OCI-LY1 (cell line): ENCODE results near the gene VWC2.

Experiments
- H2AFZ ChIP-seq: fragments of 200-600 bp; sonication (generic), shearing (Covaris generic); 2 replicates; pipeline ENCODE4 v1.6.0; 2014; ENCODE audit warnings: antibody characterized with exemption, mild to moderate bottlenecking, low read length
- H3F3A ChIP-seq: fragments of 200-600 bp; sonication (generic), shearing (Covaris generic); 2 replicates; pipeline ENCODE4 v1.6.0; 2014; ENCODE audit warnings: mild to moderate bottlenecking, antibody characterized with exemption, low read length, moderate library complexity; ENCODE audit not compliant: insufficient read depth
- H3K27ac ChIP-seq: fragments of 200-600 bp; sonication (generic); 2 replicates; pipeline ENCODE4 v1.5.1; 2014; ENCODE audit warnings: low read length, mixed run types, mild to moderate bottlenecking, low read depth; ENCODE audit not compliant: poor library complexity, severe bottlenecking
- H3K27me3 ChIP-seq: fragments of 200-600 bp; sonication (generic); 2 replicates; pipeline ENCODE4 v1.6.0; 2014; ENCODE audit warnings: antibody characterized with exemption, mild to moderate bottlenecking, low read length, moderate library complexity; ENCODE audit not compliant: insufficient read depth
- H3K36me3 ChIP-seq: fragments of 200-600 bp; sonication (generic); 2 replicates; pipeline ENCODE4 v1.6.1; 2014; ENCODE audit warnings: mild to moderate bottlenecking, antibody characterized with exemption, low read length, moderate library complexity, mixed read lengths; ENCODE audit not compliant: insufficient read depth
- H3K4me1 ChIP-seq: fragments of 200-600 bp; sonication (generic); 2 replicates; pipeline ENCODE4 v1.5.1; 2014; ENCODE audit warnings: mild to moderate bottlenecking, low read length, moderate library complexity; ENCODE audit not compliant: insufficient read depth, severe bottlenecking
- H3K4me2 ChIP-seq: fragments of 200-600 bp; sonication (generic), shearing (Covaris generic); 2 replicates; pipeline ENCODE4 v1.6.1; 2014; ENCODE audit warnings: low read length
- H3K4me3 ChIP-seq: fragments of 200-600 bp; sonication (generic); 2 replicates; pipeline ENCODE4 v1.5.1; 2014; ENCODE audit warnings: low read length, low read depth, mild to moderate bottlenecking, mixed read lengths; ENCODE audit not compliant: poor library complexity, severe bottlenecking
- H3K79me2 ChIP-seq: fragments of 200-600 bp; shearing (Covaris generic); 2 replicates; pipeline ENCODE4 v1.6.1; 2016; ENCODE audit warnings: mixed run types, low read length, mixed read lengths; ENCODE audit not compliant: insufficient read depth
- H3K9ac ChIP-seq: fragments of 200-600 bp; sonication (generic), shearing (Covaris generic); 2 replicates; pipeline ENCODE4 v1.6.1; 2014; ENCODE audit warnings: mild to moderate bottlenecking, low read length, mixed read lengths
- H3K9me2 ChIP-seq: fragments of 200-600 bp; sonication (generic), shearing (Covaris generic); 2 replicates; pipeline ENCODE4 v1.6.1; 2014; ENCODE audit warnings: low read depth, mild to moderate bottlenecking, low read length, mixed read lengths
- H3K9me3 ChIP-seq: fragments of 200-600 bp; shearing (Covaris generic); 2 replicates; pipeline ENCODE4 v1.6.1; 2014; ENCODE audit warnings: low read length, mixed read lengths
- H4K20me1 ChIP-seq: fragments of 200-600 bp; sonication (generic), shearing (Covaris generic); 2 replicates; pipeline ENCODE4 v1.6.0; 2016; ENCODE audit warnings: mild to moderate bottlenecking, low read length; ENCODE audit not compliant: insufficient read depth
- CTCF ChIP-seq: fragments of 200-600 bp; sonication (generic), shearing (Covaris generic); IDR thresholded peaks from 2 replicates; pipeline ENCODE4 v1.5.1; 2017; ENCODE audit warnings: mild to moderate bottlenecking, antibody characterized with exemption, low read length, moderate library complexity, mixed read lengths
- EZH2 ChIP-seq: fragments of 200-600 bp; sonication (generic), shearing (Covaris generic); IDR thresholded peaks from 2 replicates; pipeline ENCODE4 v1.8.0; 2017; ENCODE audit warnings: borderline replicate concordance, mixed run types, mild to moderate bottlenecking, antibody characterized with exemption, low read length, moderate library complexity, mixed read lengths

Gene VWC2

GRCh38 chr7:49789736-49790135, 16.3 kb downstream of the VWC2 start:
- Histone ChIP-seq H3K36me3 (no peaks in the 10 kb centered on the region), H3K27me3 (no peaks in the 10 kb centered on the region)

GRCh38 chr7:49790209-49790608, 16.8 kb downstream of the VWC2 start:
- no peaks in the 10 kb centered on the region for H3K9me2 ChIP-seq
- no peaks in the 10 kb centered on the region for H4K20me1 ChIP-seq
- no peak for TF ChIP-seq EZH2
- no peak for TF ChIP-seq CTCF
- no peak overlapping the region for H2AFZ ChIP-seq
- no peaks in the 10 kb centered on the region for H3K9me3 ChIP-seq
- H3K4me2 ChIP-seq, result no peak overlapping the region; the same call in 1 of the 2 replicates
- H3K36me3 ChIP-seq, result no peaks in the 10 kb centered on the region
- H3K9ac ChIP-seq, result peak overlapping the region; percentile 6; the same call in 1 of the 2 replicates
- no peak overlapping the region for H3K4me3 ChIP-seq
- H3K79me2 ChIP-seq, result no peaks in the 10 kb centered on the region
- peaks cover 18% of the 10 kb centered on the region for H3K4me1 ChIP-seq
- H3K27me3 ChIP-seq, result no peaks in the 10 kb centered on the region
- H3K27ac ChIP-seq, result peak overlapping the region; percentile 72
- no peaks in the 10 kb centered on the region for H3F3A ChIP-seq

More at GRCh38 chr7:49789736-49790135, 16.3 kb downstream of the VWC2 start:
- peak overlapping the region; percentile 6; the same call in 1 of the 2 replicates for H3K9ac ChIP-seq
- no peaks in the 10 kb centered on the region for H4K20me1 ChIP-seq
- no peaks in the 10 kb centered on the region for H3F3A ChIP-seq
- H3K4me3 ChIP-seq, result no peak overlapping the region
- no peak for TF ChIP-seq EZH2
- no peak for TF ChIP-seq CTCF
- H3K9me2 ChIP-seq, result no peaks in the 10 kb centered on the region
- H3K27ac ChIP-seq, result peak overlapping the region; percentile 72
- no peak overlapping the region; the same call in 1 of the 2 replicates for H3K4me2 ChIP-seq
- no peak overlapping the region for H2AFZ ChIP-seq
- no peaks in the 10 kb centered on the region for H3K79me2 ChIP-seq
- peaks cover 18% of the 10 kb centered on the region for H3K4me1 ChIP-seq
- H3K9me3 ChIP-seq, result no peaks in the 10 kb centered on the region

DNA sequence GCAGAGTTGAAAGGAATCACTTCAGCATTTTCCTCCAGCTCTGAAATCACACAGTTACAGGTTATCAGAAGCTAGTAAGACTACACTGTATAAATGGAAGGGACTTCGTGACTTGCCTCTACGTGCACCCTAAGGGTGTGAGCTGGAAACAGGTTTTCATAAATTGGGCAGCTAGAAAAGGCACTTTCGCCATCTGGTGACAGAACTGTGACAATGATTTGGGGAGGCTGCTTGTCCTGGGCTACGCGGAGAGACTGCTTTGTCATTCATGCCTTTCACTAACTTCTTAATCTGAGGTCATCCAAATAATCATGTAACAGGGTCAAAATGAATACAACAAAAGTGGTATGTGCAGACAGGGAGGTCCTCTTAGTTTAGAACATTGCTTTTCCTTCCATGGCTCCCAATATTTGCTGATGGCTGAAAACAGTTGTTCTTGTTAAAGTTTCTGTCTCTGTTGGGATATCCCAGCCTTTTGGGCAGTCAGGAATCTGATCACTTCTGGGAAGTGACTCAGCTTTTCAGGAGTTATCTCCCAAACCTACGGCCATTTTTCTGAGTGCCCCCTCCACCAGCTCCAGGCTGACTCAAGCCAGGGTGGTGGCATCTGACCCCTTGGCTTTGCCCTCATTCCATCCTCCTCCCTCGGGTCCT, 17.8 kb downstream of the VWC2 start:
- H3K4me3 ChIP-seq, result no peak overlapping the region
- TF ChIP-seq CTCF (peak; percentile 78), EZH2 (no peak)
- H3K36me3 ChIP-seq, result no peaks in the 10 kb centered on the region
- no peaks in the 10 kb centered on the region for H3F3A ChIP-seq
- H3K27me3 ChIP-seq, result no peaks in the 10 kb centered on the region
- H3K79me2 ChIP-seq, result no peaks in the 10 kb centered on the region
- no peaks in the 10 kb centered on the region for H4K20me1 ChIP-seq
- no peaks in the 10 kb centered on the region for H3K9me2 ChIP-seq
- peaks cover 18% of the 10 kb centered on the region for H3K4me1 ChIP-seq
- H3K9ac ChIP-seq, result no peak overlapping the region; the same call in 1 of the 2 replicates
- H3K4me2 ChIP-seq, result no peak overlapping the region
- no peaks in the 10 kb centered on the region for H3K9me3 ChIP-seq
- H3K27ac ChIP-seq, result peak overlapping the region; percentile 72
- no peak overlapping the region for H2AFZ ChIP-seq
